Neural cell (in vitro differentiated cells): ENCODE results near the gene LDAH.

ENCODE experiments used
- CTCF ChIP-seq: fragments of 450-650 bp; IDR thresholded peaks from 2 replicates; pipeline ENCODE4 v1.5.1; 2014; ENCODE audit warnings: antibody characterized with exemption, mild to moderate bottlenecking, moderate library complexity; ENCODE audit not compliant: poor library complexity, severe bottlenecking
- EZH2 ChIP-seq: fragments of 200-600, 300-800 bp; shearing (Covaris generic), sonication (generic); IDR thresholded peaks from 2 replicates; pipeline ENCODE4 v1.6.1; 2014; ENCODE audit warnings: antibody characterized with exemption, low read length, borderline replicate concordance, mild to moderate bottlenecking; ENCODE audit not compliant: insufficient read depth, poor library complexity, severe bottlenecking
- RAD21 ChIP-seq: fragments of 450-650 bp; conservative IDR thresholded peaks from 2 replicates; pipeline ENCODE4 v1.6.1; 2014; ENCODE audit warnings: antibody characterized with exemption, mild to moderate bottlenecking, moderate library complexity
- REST ChIP-seq: IDR thresholded peaks from 2 replicates; pipeline ENCODE4 v1.6.1; 2012; ENCODE audit warnings: borderline replicate concordance
- TAF1 ChIP-seq: IDR thresholded peaks from 2 replicates; pipeline ENCODE4 v1.6.1; 2012; ENCODE audit warnings: low read depth

GRCh38 chr2:20638014-20638413, 184.9 kb downstream of the LDAH start:
- TF ChIP-seq CTCF, result no peak
- no peak for TF ChIP-seq EZH2
- no peak for TF ChIP-seq RAD21
- no peak for TF ChIP-seq REST
- TF ChIP-seq TAF1, result no peak
